GM21381 (cell line): ENCODE data around the gene CRYBA4.
"Not testable (repeated sequence)": the region's sequence is repeated elsewhere in the genome, so short reads cannot be mapped to it uniquely, and the experiment has no call there.

Experiments
- ATAC-seq: cut with Tn5 transposase; IDR thresholded peaks from one replicate; pipeline ENCODE4 v1.9.1; 2021; ENCODE audit warnings: mild to moderate bottlenecking, moderate library complexity; ENCODE audit not compliant: unreplicated experiment

CRYBA4 gene

GRCh38 chr22:26593763-26594162, 28.0 kb upstream of the CRYBA4 start:
- ATAC-seq, result no peak

- ATAC-seq, result no peak
Observed at GRCh38 chr22:26597026-26597425, 24.7 kb upstream of the CRYBA4 start.

DNA sequence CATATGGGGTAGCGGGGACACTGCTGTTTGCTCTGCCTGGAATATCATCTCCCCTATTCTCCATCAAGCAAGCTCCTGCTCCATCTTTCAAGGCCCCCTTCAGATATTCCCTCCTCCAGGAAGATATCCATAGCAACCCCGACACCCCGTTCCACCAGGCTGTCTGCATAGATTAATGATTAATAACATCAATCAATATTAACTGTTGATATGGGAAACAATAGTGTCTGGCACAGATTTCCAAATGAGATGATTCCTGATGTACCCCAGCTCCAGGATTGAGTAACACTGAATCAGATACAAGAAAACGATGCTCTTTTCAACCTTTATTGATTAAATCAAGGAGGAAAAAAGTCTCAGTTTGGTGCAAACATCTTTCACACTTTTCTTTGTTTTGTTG, 24.3 kb upstream of the CRYBA4 start:
- no peak for ATAC-seq

GRCh38 chr22:26599505-26599904, 22.3 kb upstream of the CRYBA4 start:
- ATAC-seq, result no peak

DNA sequence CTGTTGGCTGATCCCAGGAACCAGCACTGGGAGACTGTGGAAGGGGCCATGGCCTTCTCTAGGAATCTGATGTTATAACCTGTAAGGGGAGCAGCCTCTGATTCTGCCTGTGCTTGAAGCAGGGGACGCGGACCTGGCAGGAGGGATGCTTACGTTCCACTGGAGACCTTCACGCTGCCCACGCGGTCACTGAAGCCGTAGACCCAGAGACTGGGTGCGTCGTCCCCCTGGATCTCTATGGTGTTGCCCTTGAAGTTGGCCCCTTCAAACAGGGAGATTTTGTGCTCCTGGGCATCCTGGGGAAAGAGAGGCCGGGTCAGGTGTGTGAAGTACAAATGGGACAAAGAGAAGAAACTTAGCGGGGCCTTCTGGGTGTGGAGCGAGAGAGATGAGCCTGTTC, 20.0 kb upstream of the CRYBA4 start:
- no peak for ATAC-seq

- no peak for ATAC-seq
Observed at GRCh38 chr22:26602127-26602526, 19.6 kb upstream of the CRYBA4 start.

- no peak for ATAC-seq
Observed at GRCh38 chr22:26604368-26604767, 17.4 kb upstream of the CRYBA4 start.

DNA sequence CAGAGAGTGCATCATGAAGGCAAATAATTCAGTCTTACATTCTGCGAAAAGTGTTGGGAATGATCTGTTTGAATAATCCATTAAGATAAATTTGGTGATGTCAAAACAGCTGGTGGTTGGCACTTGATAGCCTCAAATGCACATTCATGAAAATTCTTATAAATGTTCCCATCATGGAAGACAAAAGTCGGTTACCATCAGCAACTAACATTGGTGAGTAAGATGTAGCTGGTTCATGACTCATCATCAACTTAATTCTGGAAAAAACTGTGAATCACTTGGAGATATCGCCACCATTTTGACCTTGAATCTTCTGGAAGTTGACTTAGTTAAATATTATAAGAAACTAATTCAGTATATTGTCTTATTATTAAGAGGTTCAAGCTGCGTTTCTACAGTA, 15.2 kb upstream of the CRYBA4 start:
- no peak for ATAC-seq

- no peak for ATAC-seq
Observed at GRCh38 chr22:26608129-26608528, 13.6 kb upstream of the CRYBA4 start.

- no peak for ATAC-seq
Observed at GRCh38 chr22:26609287-26609686, 12.5 kb upstream of the CRYBA4 start.

DNA sequence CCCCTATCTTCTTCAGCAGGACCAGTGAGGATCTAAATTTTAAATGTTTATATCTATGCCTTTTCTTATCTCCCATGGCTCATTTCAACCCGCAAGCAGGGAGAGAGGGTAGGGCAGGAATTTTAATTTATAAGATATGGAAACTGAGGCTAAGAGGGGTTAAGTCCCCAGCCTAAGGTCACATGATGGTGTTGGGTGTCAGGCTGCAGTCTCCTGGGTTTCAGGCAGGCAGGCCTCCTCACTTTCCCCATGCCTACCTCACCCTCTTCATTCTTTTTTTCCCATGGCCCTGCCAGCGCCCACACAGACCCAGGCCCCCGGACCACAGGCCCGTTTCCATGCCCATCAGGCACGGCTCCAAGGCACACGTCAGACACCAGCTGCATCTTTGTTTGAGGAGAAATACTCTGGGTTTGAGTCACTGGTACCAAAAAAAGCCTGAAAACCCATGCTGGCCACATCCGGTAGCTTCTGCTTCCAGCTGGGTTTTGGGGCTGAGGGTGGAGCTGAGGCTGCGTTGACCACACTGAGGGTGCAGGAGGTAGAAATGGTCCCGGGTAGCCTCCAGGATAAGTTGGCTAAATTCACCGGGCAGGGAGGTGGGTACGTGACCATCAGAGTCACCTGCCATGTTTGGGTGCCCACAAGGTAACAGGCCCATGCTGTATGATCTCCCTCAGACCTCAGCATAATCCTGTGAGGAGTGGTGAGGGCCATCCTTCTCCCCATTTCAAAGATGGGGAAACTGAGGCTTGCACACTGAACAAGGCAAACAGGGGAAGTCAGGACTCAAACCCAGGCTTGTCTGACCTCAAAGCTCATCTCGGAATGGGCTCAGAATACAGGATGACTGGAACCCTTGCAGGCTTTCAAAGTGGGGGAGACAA, 11.4 kb upstream of the CRYBA4 start:
- ATAC-seq, result peak; percentile 78

DNA sequence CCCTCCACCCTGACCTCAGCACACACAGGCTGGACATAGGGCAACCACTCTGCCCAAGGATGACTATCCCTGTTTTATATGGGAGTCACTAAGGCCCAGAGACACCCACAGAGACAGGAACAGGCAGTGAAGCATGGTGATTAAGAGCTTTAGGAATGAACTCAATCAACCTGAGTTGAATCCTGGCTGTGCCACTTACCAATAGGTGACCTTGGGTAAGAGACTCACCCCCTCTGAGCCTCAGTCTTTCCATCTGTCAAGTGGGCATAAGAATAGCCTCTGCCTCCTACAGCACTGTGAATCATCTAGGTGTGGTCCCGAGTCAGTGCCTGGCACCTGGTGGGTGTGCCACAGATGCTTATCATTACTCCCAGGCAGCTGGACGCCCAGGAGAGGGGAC, 10.8 kb upstream of the CRYBA4 start:
- ATAC-seq, result no peak

- ATAC-seq, result no peak
Observed at GRCh38 chr22:26612652-26613051, 9.1 kb upstream of the CRYBA4 start.

GRCh38 chr22:26613753-26614152, 8.0 kb upstream of the CRYBA4 start:
- ATAC-seq, result not testable (repeated sequence)

DNA sequence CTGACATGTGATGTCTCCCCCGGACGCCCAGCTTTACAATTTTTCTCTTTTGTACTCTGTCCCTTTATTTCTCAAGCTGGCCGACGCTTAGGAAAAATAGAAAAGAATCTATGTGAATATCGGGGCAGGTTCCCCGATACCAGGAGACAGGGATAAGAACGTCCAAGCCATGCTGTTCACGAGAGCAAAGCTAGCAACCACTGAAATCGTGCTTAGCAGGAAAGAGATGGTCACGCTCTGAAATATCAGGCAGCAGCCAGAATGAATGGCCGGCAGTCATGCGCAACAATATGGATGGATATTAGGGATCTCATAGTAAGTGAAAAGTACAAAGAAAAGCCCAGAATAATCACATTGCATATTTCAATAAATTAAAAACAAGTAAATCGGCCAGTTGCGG, 7.4 kb upstream of the CRYBA4 start:
- no peak for ATAC-seq

DNA sequence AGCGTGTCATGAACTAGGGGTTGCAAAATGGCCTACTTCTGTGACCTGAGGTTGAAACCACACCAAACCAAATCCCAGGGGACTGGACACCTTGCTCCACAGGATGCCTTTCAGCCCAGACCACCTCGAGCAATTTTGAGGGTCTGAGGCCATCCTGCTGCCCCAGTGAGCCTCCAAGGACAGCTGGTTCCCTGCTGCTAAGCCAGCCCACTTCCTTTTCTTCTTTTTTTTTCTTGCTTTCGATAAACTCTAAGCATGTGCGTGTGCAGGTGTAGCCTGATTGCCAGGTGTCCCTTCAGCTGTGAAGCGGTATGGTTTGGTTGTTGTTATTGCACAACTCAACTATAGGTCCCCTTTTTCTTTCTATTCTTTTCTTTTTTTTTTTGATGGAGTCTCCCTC, 6.6 kb upstream of the CRYBA4 start:
- peak; percentile 63 for ATAC-seq

DNA sequence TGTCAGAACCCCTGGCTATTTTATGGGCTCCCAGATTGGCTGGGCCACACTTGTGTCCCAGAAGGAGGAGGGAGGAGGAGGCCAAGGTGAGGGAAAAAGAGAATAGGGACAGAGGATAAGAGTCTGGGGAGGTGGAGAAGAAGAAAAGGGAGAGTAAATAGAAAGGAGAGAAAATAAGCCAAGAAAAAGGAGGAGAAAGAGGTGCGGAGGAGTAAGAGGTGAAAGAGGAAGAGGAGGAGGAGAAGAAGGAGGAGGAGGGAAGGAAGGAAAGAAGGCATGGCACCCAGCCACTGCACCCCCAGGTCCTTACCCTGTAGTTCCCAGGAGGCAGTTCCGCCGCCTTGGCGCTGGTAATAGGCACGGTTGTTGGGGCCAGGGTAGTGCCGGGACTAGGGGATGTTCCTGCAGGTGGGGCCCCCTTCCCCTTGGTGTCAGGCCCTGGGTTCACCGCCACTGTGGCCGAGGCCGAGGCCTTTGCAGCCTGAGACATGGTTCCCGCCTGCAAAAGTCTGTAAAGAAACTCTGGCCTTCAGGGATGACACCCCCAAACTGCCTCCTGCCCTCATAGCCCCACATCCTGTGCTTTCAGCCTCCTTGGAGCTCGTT, 5.8 kb upstream of the CRYBA4 start:
- no peak for ATAC-seq

- ATAC-seq, result no peak
Observed at GRCh38 chr22:26616650-26617049, 5.1 kb upstream of the CRYBA4 start.

- no peak for ATAC-seq
Observed at GRCh38 chr22:26617271-26618199, 4.2 kb upstream of the CRYBA4 start, which contains the start of gene CRYBB1. CRYBB1 (minus strand) TSS chr22:26618027; CDS start chr22:26616319, 1,708 bp downstream.

DNA sequence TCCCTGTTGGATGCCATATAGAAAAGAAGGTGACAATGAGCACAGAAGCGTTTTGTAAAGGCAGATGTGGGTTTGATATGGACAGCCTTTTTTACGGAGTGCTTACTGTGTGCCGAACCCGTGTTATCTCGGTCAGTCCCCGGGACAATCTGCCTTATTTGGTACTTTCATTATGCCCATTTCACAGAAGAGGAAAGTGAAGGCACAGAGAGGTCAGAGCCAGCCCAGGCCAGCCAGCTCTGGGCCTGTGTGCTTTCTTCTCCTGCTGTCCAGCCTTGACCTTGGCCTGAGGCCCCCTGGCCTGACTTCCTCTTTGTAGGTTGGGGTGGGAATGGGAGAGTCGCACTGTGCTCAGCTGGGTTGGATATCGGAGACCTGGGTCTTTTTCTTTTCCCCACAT, 3.3 kb upstream of the CRYBA4 start:
- ATAC-seq, result no peak

- no peak for ATAC-seq
Observed at GRCh38 chr22:26619510-26619909, 2.3 kb upstream of the CRYBA4 start.
